Epithelial cell of proximal tubule (primary cell): ENCODE results near the gene RCE1. TPM values are rescaled to one million over a fixed set of nuclear protein-coding genes. Genes with fewer than 3 reads are reported as not detected.

Experiments used
- DNase-seq: peaks from one replicate; pipeline ENCODE4 v3.0.0-alpha.2; 2011; ENCODE audit warnings: low read depth
- H3K4me3 ChIP-seq: 2 replicates; pipeline ENCODE4 v1.5.1; 2011; ENCODE audit warnings: low read depth, mild to moderate bottlenecking, low read length
- CTCF ChIP-seq: conservative IDR thresholded peaks from 2 replicates; pipeline ENCODE4 v1.5.1; 2012; ENCODE audit warnings: low read depth, mild to moderate bottlenecking, low read length
- total RNA-seq: library from RNA; depleted of rRNA; stranded (reverse); fragments of >200 nt; gene quantifications from 2 replicates; pipeline ENCODE4 v1.2.3, GENCODE V29; 2015

Gene RCE1
- total RNA-seq, 1 donor from 2014 or later, result 41.7 TPM

- TF ChIP-seq CTCF, result no peak
- DNase-seq, result no peak
- no peak overlapping the region for H3K4me3 ChIP-seq
These were observed 41.2 kb downstream of the RCE1 start for GRCh38 chr11:66884443-66884842.

- no peak overlapping the region for H3K4me3 ChIP-seq
- no peak for TF ChIP-seq CTCF
- DNase-seq, result no peak
These were observed 42.2 kb downstream of the RCE1 start for GRCh38 chr11:66885469-66885868.

- H3K4me3 ChIP-seq, result no peak overlapping the region
- no peak for DNase-seq
- TF ChIP-seq CTCF, result no peak
These were observed 42.8 kb downstream of the RCE1 start for GRCh38 chr11:66885950-66886440.

- H3K4me3 ChIP-seq, result peak overlapping the region; percentile 10
- no peak for TF ChIP-seq CTCF
- DNase-seq, result no peak
These were observed 43.5 kb downstream of the RCE1 start for GRCh38 chr11:66886671-66887221.

- DNase-seq, result no peak
- no peak overlapping the region for H3K4me3 ChIP-seq
- no peak for TF ChIP-seq CTCF
These were observed 44.3 kb downstream of the RCE1 start for GRCh38 chr11:66887526-66887925.

- H3K4me3 ChIP-seq, result no peak overlapping the region
- TF ChIP-seq CTCF, result no peak
- DNase-seq, result no peak
These were observed 45.0 kb downstream of the RCE1 start for GRCh38 chr11:66888282-66888681.

GRCh38 chr11:66889960-66890359, 46.7 kb downstream of the RCE1 start:
- TF ChIP-seq CTCF, result no peak
- no peak for DNase-seq
- no peak overlapping the region for H3K4me3 ChIP-seq
